Activated CD4-positive, alpha-beta T cell treated with anti-CD3 and anti-CD28 coated beads, Interleukin-2, amount 10 ng/mL, durations not matched to agents 24 days and 14 days (primary cell): ENCODE results near the gene KCNH5. TPM values are rescaled to one million over a fixed set of nuclear protein-coding genes. Genes with fewer than 3 reads are reported as not detected.

Experiments used
- DNase-seq: peaks from one replicate; pipeline ENCODE4 v3.0.0; 2022
- H3K27ac Mint-ChIP-seq: one replicate; pipeline ENCODE4 v1.8.0; 2022; ENCODE audit warnings: mild to moderate bottlenecking, mixed read lengths
- H3K27me3 Mint-ChIP-seq: one replicate; pipeline ENCODE4 v1.8.0; 2022; ENCODE audit warnings: mixed read lengths
- H3K36me3 Mint-ChIP-seq: one replicate; pipeline ENCODE4 v1.8.0; 2022; ENCODE audit warnings: low read depth, mild to moderate bottlenecking, mixed read lengths
- H3K4me1 Mint-ChIP-seq: one replicate; pipeline ENCODE4 v1.8.0; 2021; ENCODE audit warnings: mixed read lengths
- H3K4me3 Mint-ChIP-seq: one replicate; pipeline ENCODE4 v1.8.0; 2022; ENCODE audit warnings: mild to moderate bottlenecking, moderate library complexity, mixed read lengths
- H3K9me3 Mint-ChIP-seq: one replicate; pipeline ENCODE4 v1.8.0; 2021; ENCODE audit warnings: mixed read lengths
- intact Hi-C: fragments of 100-400 bp; cut with micrococcal nuclease; formaldehyde crosslinking; loops from one replicate; pipeline ENCODE4 v1.15.1; 2023
- total RNA-seq: library from RNA; stranded (reverse); gene quantifications from 2 replicates; pipeline ENCODE4 v1.2.3, GENCODE V29; 2022

The KCNH5 gene
- total RNA-seq, 1 donor from 2014 or later, result not detected

DNA sequence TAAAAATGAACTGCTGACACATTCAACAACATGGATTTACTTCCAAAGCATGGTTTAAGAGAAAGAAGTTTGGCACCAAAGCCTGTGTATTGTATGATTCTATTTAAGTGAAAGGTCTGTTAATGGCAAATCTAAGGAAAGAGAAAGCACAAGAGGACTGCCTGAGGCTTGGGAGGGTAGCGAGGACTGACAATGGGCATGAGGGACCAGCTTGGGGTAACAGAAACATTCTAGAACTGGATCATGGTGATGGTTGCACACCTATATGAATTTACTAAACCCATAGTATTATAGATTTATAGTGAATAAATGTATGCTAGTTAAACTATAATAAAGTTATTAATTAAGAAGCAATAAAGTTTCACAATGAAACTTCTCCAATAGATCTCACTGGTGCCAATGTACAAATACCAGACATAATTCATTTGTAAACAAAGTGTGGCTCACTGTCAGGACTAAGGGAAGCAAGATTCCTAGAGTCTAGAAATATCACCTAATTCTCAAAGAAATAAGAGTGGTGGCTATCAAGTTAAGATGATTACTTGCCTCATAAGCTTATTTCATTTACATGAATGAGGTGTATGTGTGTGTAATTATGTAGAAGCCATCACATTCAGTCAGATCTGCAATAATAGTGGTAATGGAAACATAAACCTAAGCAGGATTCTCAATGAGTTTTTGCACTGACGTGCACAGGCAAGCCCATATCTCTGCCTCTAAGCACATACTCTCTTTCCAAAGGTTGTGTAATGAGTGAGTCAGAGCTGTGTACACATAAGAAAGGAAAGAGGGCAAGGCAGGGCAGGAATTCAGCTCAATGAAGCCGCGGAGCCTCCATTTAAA, 353.4 kb downstream of the KCNH5 start:
- no peak for DNase-seq
- Mint-ChIP-seq H3K4me1 (no peaks in the 10 kb centered on the region), H3K9me3 (no peaks in the 10 kb centered on the region), H3K4me3 (no peak overlapping the region), H3K27ac (no peak overlapping the region), H3K27me3 (no peaks in the 10 kb centered on the region), H3K36me3 (no peaks in the 10 kb centered on the region)
- intact Hi-C loops, result no loop called here

DNA sequence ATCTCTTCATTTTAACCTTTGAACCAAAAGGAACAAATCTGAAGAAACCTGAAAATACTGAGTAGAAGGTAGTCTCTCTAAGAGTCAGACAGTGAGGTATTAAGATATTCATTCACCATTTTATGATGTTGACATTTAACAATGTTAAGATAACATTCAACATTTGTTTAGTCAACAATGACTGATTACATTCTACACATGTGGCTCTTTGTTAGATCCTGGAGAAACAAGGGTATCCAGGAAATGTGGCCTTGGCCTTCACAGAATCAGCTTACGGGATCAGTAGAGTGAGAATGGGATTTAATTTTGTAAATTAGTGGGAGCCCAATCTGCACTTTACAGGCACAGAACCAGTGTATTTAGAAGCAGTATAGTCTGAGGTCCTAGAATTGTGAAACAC, 355.5 kb downstream of the KCNH5 start:
- Mint-ChIP-seq H3K27ac (no peak overlapping the region), H3K4me1 (no peaks in the 10 kb centered on the region), H3K27me3 (no peaks in the 10 kb centered on the region), H3K4me3 (no peak overlapping the region), H3K36me3 (no peaks in the 10 kb centered on the region), H3K9me3 (peaks cover 4% of the 10 kb centered on the region)
- no peak for DNase-seq
- intact Hi-C loops, result no loop called here

- intact Hi-C loops, result no loop called here
- Mint-ChIP-seq H3K9me3 (peaks cover 4% of the 10 kb centered on the region), H3K36me3 (no peaks in the 10 kb centered on the region), H3K27ac (no peak overlapping the region), H3K4me1 (no peaks in the 10 kb centered on the region), H3K4me3 (no peak overlapping the region), H3K27me3 (no peaks in the 10 kb centered on the region)
- DNase-seq, result no peak
These were observed 357.4 kb downstream of the KCNH5 start for GRCh38 chr14:62687818-62688217.

- no peak for DNase-seq
- intact Hi-C loops, result no loop called here
- Mint-ChIP-seq H3K4me3 (no peak overlapping the region), H3K4me1 (no peaks in the 10 kb centered on the region), H3K27ac (no peak overlapping the region), H3K27me3 (no peaks in the 10 kb centered on the region), H3K9me3 (peaks cover 4% of the 10 kb centered on the region), H3K36me3 (no peaks in the 10 kb centered on the region)
These were observed 360.9 kb downstream of the KCNH5 start for GRCh38 chr14:62684376-62684775.

GRCh38 chr14:62682208-62682607, 363.1 kb downstream of the KCNH5 start:
- Mint-ChIP-seq H3K36me3 (no peaks in the 10 kb centered on the region), H3K4me1 (no peaks in the 10 kb centered on the region), H3K27me3 (no peaks in the 10 kb centered on the region), H3K27ac (no peak overlapping the region), H3K4me3 (no peak overlapping the region), H3K9me3 (peaks cover 4% of the 10 kb centered on the region)
- DNase-seq, result no peak
- intact Hi-C loops, result no loop called here

- intact Hi-C loops, result no loop called here
- H3K27ac Mint-ChIP-seq, result no peak overlapping the region
- no peaks in the 10 kb centered on the region for H3K9me3 Mint-ChIP-seq
- no peaks in the 10 kb centered on the region for H3K36me3 Mint-ChIP-seq
- no peaks in the 10 kb centered on the region for H3K27me3 Mint-ChIP-seq
- no peak overlapping the region for H3K4me3 Mint-ChIP-seq
- no peaks in the 10 kb centered on the region for H3K4me1 Mint-ChIP-seq
- DNase-seq, result no peak
These were observed 370.6 kb downstream of the KCNH5 start for GRCh38 chr14:62674563-62675237.

DNA sequence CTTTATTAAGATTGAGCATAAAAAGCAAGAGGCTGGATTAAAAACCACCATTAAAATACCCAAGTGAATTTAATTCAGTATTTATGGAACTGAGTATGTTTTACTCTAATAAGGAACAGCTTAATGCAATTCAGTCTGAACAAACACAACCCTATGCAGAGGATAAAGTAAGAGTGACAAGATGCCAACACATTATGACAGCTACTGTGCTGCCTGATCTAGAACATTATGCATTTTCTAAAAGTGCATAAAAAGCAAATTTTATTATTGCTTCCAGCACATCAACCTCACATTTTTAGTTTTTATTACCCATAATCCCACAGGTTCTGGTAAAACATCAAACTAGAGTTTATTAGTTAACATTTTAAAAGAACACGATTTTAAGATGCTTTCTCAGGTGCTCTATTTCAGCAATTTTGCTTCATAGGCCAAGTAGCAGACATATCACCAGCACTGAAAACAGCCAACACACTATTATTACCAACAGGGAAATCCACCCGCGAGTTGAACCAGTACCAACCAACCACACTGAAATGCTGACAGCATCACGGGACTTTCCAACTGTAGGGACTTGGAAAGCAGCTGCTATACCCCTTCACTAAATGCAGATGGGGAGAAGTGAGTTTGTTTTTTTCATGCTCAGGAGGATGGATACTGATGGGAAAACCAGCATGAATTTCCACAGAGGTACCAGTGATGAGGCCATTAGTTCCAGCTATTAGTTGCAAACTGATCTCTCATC, 372.1 kb downstream of the KCNH5 start:
- Mint-ChIP-seq H3K9me3 (no peaks in the 10 kb centered on the region), H3K27me3 (no peaks in the 10 kb centered on the region), H3K4me3 (no peak overlapping the region)

DNA sequence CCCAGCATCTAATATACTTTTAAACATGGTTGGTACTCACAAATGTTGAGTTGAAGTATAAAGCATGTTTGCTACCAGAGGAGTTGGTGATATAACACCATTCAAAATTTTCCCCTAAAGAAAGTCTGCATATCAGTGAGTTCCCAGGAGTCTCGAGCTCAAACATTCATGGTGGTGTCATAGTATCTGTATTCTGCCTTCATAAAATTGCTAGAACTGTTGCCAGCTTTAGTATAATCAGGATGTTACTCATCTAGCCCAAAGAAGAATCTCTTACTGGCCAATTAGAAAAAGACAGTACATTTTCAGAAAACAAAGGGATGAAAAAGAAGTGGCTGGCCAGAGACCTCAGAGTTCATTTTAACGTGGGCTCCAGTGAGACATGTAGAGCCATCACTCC, 374.7 kb downstream of the KCNH5 start:
- H3K27ac Mint-ChIP-seq, result no peak overlapping the region
- intact Hi-C loops, result no loop called here
- no peaks in the 10 kb centered on the region for H3K27me3 Mint-ChIP-seq
- no peaks in the 10 kb centered on the region for H3K4me1 Mint-ChIP-seq
- H3K4me3 Mint-ChIP-seq, result no peak overlapping the region
- no peaks in the 10 kb centered on the region for H3K36me3 Mint-ChIP-seq
- no peaks in the 10 kb centered on the region for H3K9me3 Mint-ChIP-seq
- no peak for DNase-seq

More for the DNA sequence above, 372.1 kb downstream of the KCNH5 start:
- no peak overlapping the region for H3K27ac Mint-ChIP-seq
- H3K36me3 Mint-ChIP-seq, result no peaks in the 10 kb centered on the region
- intact Hi-C loops, result no loop called here
- H3K4me1 Mint-ChIP-seq, result no peaks in the 10 kb centered on the region
- DNase-seq, result no peak

DNA sequence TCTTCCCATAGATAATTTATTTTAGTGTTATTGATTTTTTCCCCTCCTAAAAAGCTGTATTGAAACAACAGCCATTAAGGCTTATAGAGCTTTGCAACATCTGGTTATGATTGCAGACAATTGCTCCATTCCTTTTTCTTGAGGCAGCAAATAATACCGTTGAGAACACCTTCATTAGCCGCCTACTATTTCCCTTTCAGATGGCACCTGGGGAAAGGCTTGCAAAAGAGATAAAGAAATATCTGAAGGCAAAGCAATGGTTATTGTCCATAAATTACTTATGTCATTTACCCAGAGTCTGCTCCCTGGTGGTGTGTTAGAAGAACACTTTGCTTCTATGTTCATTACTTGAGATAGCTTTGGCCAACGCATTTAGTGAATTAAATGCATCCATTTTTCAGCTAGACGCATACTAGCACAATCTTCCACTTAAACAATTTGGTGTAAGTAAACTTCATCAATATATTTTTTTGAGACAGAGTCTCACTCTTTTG, 377.8 kb downstream of the KCNH5 start:
- no peaks in the 10 kb centered on the region for H3K27me3 Mint-ChIP-seq
- no peak for DNase-seq
- no peak overlapping the region for H3K27ac Mint-ChIP-seq
- intact Hi-C loops, result no loop called here
- H3K36me3 Mint-ChIP-seq, result no peaks in the 10 kb centered on the region
- no peak overlapping the region for H3K4me3 Mint-ChIP-seq
- H3K4me1 Mint-ChIP-seq, result no peaks in the 10 kb centered on the region
- H3K9me3 Mint-ChIP-seq, result no peaks in the 10 kb centered on the region

GRCh38 chr14:62665286-62665685, 380.0 kb downstream of the KCNH5 start:
- intact Hi-C loops, result no loop called here
- Mint-ChIP-seq H3K9me3 (peaks cover 14% of the 10 kb centered on the region), H3K27me3 (no peaks in the 10 kb centered on the region), H3K27ac (no peak overlapping the region), H3K4me3 (no peak overlapping the region), H3K36me3 (no peaks in the 10 kb centered on the region), H3K4me1 (no peaks in the 10 kb centered on the region)
- DNase-seq, result no peak

GRCh38 chr14:62663456-62663821, 381.8 kb downstream of the KCNH5 start:
- Mint-ChIP-seq H3K4me1 (no peaks in the 10 kb centered on the region), H3K27ac (no peak overlapping the region), H3K36me3 (no peaks in the 10 kb centered on the region), H3K9me3 (peaks cover 14% of the 10 kb centered on the region), H3K4me3 (no peak overlapping the region), H3K27me3 (no peaks in the 10 kb centered on the region)
- no peak for DNase-seq
- intact Hi-C loops, result no loop called here

GRCh38 chr14:62662811-62663455, 382.3 kb downstream of the KCNH5 start:
- no peaks in the 10 kb centered on the region for H3K27me3 Mint-ChIP-seq
- H3K4me1 Mint-ChIP-seq, result no peaks in the 10 kb centered on the region
- H3K36me3 Mint-ChIP-seq, result no peaks in the 10 kb centered on the region
- no peak overlapping the region for H3K4me3 Mint-ChIP-seq
- no peak for DNase-seq
- H3K9me3 Mint-ChIP-seq, result peaks cover 14% of the 10 kb centered on the region
- intact Hi-C loops, result no loop called here
- H3K27ac Mint-ChIP-seq, result no peak overlapping the region

DNA sequence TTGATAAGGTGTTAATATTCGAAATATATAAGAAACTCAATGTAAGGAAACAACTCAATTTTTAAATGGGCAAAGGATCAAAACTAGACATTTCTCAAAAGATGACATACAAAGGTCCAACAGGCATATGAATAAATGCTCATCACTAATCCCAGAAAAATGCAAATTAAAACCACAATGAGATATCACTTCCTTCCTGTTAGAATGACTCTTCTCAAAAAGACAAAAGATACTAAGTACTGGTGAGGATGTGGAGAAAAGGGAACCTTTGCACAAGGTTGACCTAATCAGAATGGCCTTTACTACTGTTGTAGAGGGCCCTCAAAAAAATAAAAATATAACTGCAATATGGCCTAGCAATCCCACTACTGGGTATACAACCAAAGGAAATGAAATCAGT, 383.4 kb downstream of the KCNH5 start:
- H3K4me1 Mint-ChIP-seq, result no peaks in the 10 kb centered on the region
- H3K27ac Mint-ChIP-seq, result no peak overlapping the region
- H3K36me3 Mint-ChIP-seq, result no peaks in the 10 kb centered on the region
- no peak for DNase-seq
- no peaks in the 10 kb centered on the region for H3K27me3 Mint-ChIP-seq
- peaks cover 14% of the 10 kb centered on the region for H3K9me3 Mint-ChIP-seq
- no peak overlapping the region for H3K4me3 Mint-ChIP-seq
- intact Hi-C loops, result no loop called here

DNA sequence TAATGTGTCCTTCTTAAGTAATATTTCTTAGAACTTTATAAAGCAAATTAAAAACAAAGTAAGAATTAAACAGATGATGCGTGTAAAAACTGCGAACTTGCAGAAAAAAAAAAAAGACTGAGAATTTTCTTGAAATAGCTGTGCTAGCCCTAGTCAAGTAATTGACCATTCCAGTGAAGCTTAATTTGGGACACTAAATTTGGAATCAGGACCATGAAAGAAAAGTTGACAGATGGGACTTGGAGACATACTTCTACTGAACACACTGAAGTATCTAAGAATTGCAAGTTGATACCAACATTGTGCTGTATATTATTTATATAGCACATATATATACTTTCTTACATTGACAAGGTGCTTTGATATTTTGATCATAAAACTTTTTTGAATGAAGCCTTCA, 386.6 kb downstream of the KCNH5 start:
- intact Hi-C loops, result no loop called here
- Mint-ChIP-seq H3K27ac (no peak overlapping the region), H3K4me1 (no peaks in the 10 kb centered on the region), H3K36me3 (no peaks in the 10 kb centered on the region), H3K9me3 (peaks cover 14% of the 10 kb centered on the region), H3K27me3 (no peaks in the 10 kb centered on the region), H3K4me3 (no peak overlapping the region)
- no peak for DNase-seq
